ENCODE results near the gene KIAA1328. TPM values are rescaled to one million over a fixed set of nuclear protein-coding genes. Genes with fewer than 3 reads are reported as not detected.

The KIAA1328 gene
- polyA plus RNA-seq, 1 of the 3 experiments (the other 2 are of a cell fraction) = 2.6 TPM

DNA sequence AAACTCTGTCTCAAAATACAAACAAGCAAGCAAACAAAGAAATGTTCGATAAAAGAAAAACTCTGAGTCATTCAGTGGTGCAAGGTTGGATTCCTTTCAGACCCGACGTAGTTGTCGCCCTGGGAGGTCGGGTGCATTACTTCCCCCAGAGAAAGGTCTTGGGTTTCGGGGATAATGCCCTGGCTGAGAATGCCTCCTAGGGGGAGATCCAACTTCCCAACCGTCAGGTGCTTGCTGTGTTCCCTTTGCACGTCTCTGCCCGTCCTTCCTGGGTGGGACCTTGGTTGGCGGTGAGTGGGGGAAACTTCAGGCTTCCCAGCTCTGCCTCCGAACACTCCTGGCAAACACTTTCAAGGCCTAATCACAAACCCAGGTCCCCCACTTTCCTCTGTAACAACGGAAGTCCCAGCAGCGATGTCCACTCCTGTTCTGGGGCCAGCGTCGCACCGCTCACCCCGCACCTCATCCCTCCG is 734 bp upstream of the KIAA1328 start:
- Histone ChIP-seq H3K9ac (peak overlapping the region; percentile 90), H3K79me2 (ENCODE audit: insufficient read depth) (peaks cover 69% of the 10 kb centered on the region), H3K27me3 (ENCODE audit: insufficient read depth) (no peaks in the 10 kb centered on the region), H2AFZ (ENCODE audit: low read depth) (peak overlapping the region; percentile 95), H3K36me3 (replicated peaks in 1 of 2; ENCODE audit: control insufficient read depth in 1 of 2, insufficient read depth in 2 of 2, low read length in 1 of 2) (peaks cover 0 to 11% of the 10 kb centered on the region in 2 experiments), H3K4me1 (ENCODE audit: control insufficient read depth in 1 of 2, insufficient read depth in 2 of 2, low read depth in 1 of 2, low read length in 1 of 2) (peaks cover 7 to 9% of the 10 kb centered on the region in 2 experiments; a peak in 3 of 4 replicates), H3K9me2 (no peaks in the 10 kb centered on the region), H3F3A (replicated peaks; ENCODE audit: insufficient read depth) (peaks cover 3% of the 10 kb centered on the region), H3K27ac (ENCODE audit: low read depth in 2 of 2, low read length in 1 of 2) (peak overlapping the region; percentile 75 to 93), H4K20me1 (ENCODE audit: insufficient read depth) (no peaks in the 10 kb centered on the region), H3K4me2 (peak overlapping the region; percentile 88), H3K4me3 (ENCODE audit: low read depth in 2 of 2, low read length in 1 of 2) (peak overlapping the region; percentile 95 to 97), H3K9me3 (no peaks in the 10 kb centered on the region)
- POLR2A ChIA-PET = interaction anchor here (1.0 kb wide), 1 partner anchor 433 kb away, joined by 3 read pairs; no protein-coding TSS in a partner anchor
- TF ChIP-seq TCF12 (IDR thresholded peaks at IDR 0.05) (no peak), RFX5 (IDR thresholded peaks at IDR 0.05; ENCODE audit: low read length) (no peak)
- CTCF ChIA-PET = interaction anchor here (1.3 to 3.3 kb wide), 8 partner anchors 9 to 193 kb away, joined by 3 to 11 read pairs (median 6); no protein-coding TSS in a partner anchor
- no peak for DNase-seq
- WGBS (ENCODE audit: low lambda C conversion rate) = 2% methylated on average over 18 of the region's 18 CpGs

DNA sequence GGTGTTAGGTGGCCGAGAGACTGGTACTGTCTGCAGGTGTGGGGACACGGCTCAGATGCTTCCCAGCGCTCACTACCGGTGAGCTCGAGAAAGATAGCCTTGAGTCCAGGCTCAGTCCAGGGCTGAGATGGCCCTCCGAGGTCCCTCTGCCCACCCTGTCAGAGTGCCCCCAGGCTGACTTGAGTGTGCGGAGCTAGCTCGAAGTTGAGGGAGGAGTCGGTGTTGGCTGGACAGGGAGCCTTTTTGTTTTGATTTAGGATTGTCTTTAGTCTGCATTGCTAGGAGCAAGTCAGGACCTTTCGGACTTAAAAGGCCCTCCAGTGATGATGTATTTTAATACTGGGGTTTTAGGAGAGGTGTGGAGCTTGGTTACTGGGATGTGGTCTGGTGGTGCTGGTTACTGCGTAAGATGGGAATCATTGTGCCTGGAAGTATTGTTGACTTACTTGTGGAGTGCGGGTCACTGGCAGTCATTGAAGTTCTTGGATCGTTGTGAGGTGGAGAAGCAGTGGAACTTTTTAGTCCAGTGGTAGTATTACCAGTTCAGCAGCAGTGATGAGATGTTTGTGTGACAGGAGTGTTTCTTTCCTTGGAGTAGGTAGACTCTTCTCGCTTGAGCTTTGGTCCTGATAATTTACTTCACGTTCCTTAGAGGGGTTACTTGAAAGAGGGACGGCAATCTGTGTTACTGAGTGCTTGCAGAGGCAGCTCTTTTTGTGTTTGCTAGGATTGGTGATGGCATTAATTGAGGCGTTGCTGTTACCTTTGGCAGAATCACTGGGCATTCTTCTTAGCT is 633 bp downstream of the KIAA1328 start:
- Histone ChIP-seq H3K27ac (ENCODE audit: low read depth in 2 of 2, low read length in 1 of 2) (peak overlapping the region; percentile 40 to 75), H3K4me2 (peak overlapping the region; percentile 88), H3F3A (replicated peaks; ENCODE audit: insufficient read depth) (peaks cover 3% of the 10 kb centered on the region), H3K79me2 (ENCODE audit: insufficient read depth) (peaks cover 60% of the 10 kb centered on the region), H3K9me2 (no peaks in the 10 kb centered on the region), H3K9me3 (no peaks in the 10 kb centered on the region), H3K4me1 (ENCODE audit: control insufficient read depth in 1 of 2, insufficient read depth in 2 of 2, low read depth in 1 of 2, low read length in 1 of 2) (peaks cover 7 to 9% of the 10 kb centered on the region in 2 experiments; a peak in 3 of 4 replicates), H3K4me3 (ENCODE audit: low read depth in 2 of 2, low read length in 1 of 2) (peak overlapping the region; percentile 95 to 97), H4K20me1 (ENCODE audit: insufficient read depth) (no peaks in the 10 kb centered on the region), H3K27me3 (ENCODE audit: insufficient read depth) (no peaks in the 10 kb centered on the region), H3K9ac (peak overlapping the region; percentile 90), H2AFZ (ENCODE audit: low read depth) (peak overlapping the region; percentile 95), H3K36me3 (replicated peaks in 1 of 2; ENCODE audit: control insufficient read depth in 1 of 2, insufficient read depth in 2 of 2, low read length in 1 of 2) (peaks cover 0 to 6% of the 10 kb centered on the region in 2 experiments)
- 19% methylated on average over 15 of the region's 17 CpGs for WGBS (ENCODE audit: low lambda C conversion rate)
- ChIA-PET CTCF (interaction anchor here (0.7 to 3.3 kb wide), 13 partner anchors 10 to 503 kb away, joined by 3 to 11 read pairs (median 4); no protein-coding TSS in a partner anchor), POLR2A (no interaction called here)
- DNase-seq = no peak
- no peak for TF ChIP-seq SIN3A (IDR thresholded peaks at IDR 0.05; ENCODE audit: borderline replicate concordance, low read depth, low read length)
- TF ChIP-seq, protein P1, sequence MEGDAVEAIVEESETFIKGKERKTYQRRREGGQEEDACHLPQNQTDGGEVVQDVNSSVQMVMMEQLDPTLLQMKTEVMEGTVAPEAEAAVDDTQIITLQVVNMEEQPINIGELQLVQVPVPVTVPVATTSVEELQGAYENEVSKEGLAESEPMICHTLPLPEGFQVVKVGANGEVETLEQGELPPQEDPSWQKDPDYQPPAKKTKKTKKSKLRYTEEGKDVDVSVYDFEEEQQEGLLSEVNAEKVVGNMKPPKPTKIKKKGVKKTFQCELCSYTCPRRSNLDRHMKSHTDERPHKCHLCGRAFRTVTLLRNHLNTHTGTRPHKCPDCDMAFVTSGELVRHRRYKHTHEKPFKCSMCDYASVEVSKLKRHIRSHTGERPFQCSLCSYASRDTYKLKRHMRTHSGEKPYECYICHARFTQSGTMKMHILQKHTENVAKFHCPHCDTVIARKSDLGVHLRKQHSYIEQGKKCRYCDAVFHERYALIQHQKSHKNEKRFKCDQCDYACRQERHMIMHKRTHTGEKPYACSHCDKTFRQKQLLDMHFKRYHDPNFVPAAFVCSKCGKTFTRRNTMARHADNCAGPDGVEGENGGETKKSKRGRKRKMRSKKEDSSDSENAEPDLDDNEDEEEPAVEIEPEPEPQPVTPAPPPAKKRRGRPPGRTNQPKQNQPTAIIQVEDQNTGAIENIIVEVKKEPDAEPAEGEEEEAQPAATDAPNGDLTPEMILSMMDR (IDR thresholded peaks at IDR 0.05) = peak; percentile 6; the same call in 1 of the 2 replicates

DNA sequence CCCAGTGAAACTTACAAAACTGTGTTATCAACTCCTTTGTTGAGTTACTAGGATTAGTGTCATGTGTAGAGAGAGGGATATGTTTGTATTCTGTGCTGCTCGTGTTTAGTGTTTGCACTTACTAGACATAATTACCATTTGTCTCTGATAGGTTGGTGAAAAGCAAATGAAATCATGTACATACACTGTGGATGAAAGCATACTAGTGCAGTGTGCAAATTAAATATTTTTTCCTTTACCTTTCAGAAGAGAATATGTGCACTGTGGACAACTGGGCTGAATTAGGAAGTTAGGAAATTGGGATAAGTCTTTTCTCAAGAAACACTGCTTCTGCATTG is 1.2 kb downstream of the KIAA1328 start:
- H3K9me2 ChIP-seq = no peaks in the 10 kb centered on the region
- peaks cover 0 to 3% of the 10 kb centered on the region in 2 experiments for H3K36me3 ChIP-seq (replicated peaks in 1 of 2; ENCODE audit: control insufficient read depth in 1 of 2, insufficient read depth in 2 of 2, low read length in 1 of 2)
- H3F3A ChIP-seq (replicated peaks; ENCODE audit: insufficient read depth) = peaks cover 3% of the 10 kb centered on the region
- H3K27me3 ChIP-seq (ENCODE audit: insufficient read depth) = no peaks in the 10 kb centered on the region
- 80% methylated on average over 1 of the region's 1 CpG for WGBS (ENCODE audit: low lambda C conversion rate)
- CTCF ChIA-PET = interaction anchor here (0.8 to 2.5 kb wide), 6 partner anchors 16 to 502 kb away, joined by 3 to 11 read pairs (median 4); no protein-coding TSS in a partner anchor
- H2AFZ ChIP-seq (ENCODE audit: low read depth) = no peak overlapping the region
- peak overlapping the region; percentile 90 for H3K9ac ChIP-seq
- H3K4me2 ChIP-seq = peak overlapping the region; percentile 88
- H3K9me3 ChIP-seq = no peaks in the 10 kb centered on the region
- H4K20me1 ChIP-seq (ENCODE audit: insufficient read depth) = no peaks in the 10 kb centered on the region
- POLR2A ChIA-PET = no interaction called here
- H3K27ac ChIP-seq (ENCODE audit: low read depth in 2 of 2, low read length in 1 of 2) = no peak overlapping the region
- peaks cover 54% of the 10 kb centered on the region for H3K79me2 ChIP-seq (ENCODE audit: insufficient read depth)
- peaks cover 7 to 9% of the 10 kb centered on the region in 2 experiments; a peak in 3 of 4 replicates for H3K4me1 ChIP-seq (ENCODE audit: control insufficient read depth in 1 of 2, insufficient read depth in 2 of 2, low read depth in 1 of 2, low read length in 1 of 2)
- peak overlapping the region; percentile 95 to 97 for H3K4me3 ChIP-seq (ENCODE audit: low read depth in 2 of 2, low read length in 1 of 2)
- no peak for DNase-seq
- TF ChIP-seq FOSL2 (IDR thresholded peaks at IDR 0.05; ENCODE audit: borderline replicate concordance, low read depth) (no peak), FOXM1 (IDR thresholded peaks at IDR 0.05; ENCODE audit: low read depth) (no peak), EZH2phosphoT487 (IDR thresholded peaks at IDR 0.05; ENCODE audit: borderline replicate concordance, low read depth) (no peak), RXRA (IDR thresholded peaks at IDR 0.05; ENCODE audit: borderline replicate concordance, low read depth) (no peak), FOXJ3 (CRISPR knock-in tag; IDR thresholded peaks at IDR 0.05) (no peak), TAF1 (IDR thresholded peaks at IDR 0.05; ENCODE audit: borderline replicate concordance, low read depth, low read length) (no peak), ELF1 (IDR thresholded peaks at IDR 0.05) (no peak), CHD2 (IDR thresholded peaks at IDR 0.05; ENCODE audit: low read length, partially characterized antibody) (no peak), POLR2AphosphoS5 (IDR thresholded peaks at IDR 0.05; ENCODE audit: low read depth, low read length) (no peak), RAD21 (IDR thresholded peaks at IDR 0.05; ENCODE audit: low read length) (no peak), NRF1 (IDR thresholded peaks at IDR 0.05; ENCODE audit: low read depth, low read length) (no peak), GABPA (IDR thresholded peaks at IDR 0.05; ENCODE audit: low read depth) (no peak)
- TF ChIP-seq, protein P2, sequence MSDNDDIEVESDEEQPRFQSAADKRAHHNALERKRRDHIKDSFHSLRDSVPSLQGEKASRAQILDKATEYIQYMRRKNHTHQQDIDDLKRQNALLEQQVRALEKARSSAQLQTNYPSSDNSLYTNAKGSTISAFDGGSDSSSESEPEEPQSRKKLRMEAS (IDR thresholded peaks at IDR 0.05; ENCODE audit: low read depth) = no peak
- TF ChIP-seq, protein P1 (IDR thresholded peaks at IDR 0.05) = no peak

Measured in SK-N-SH (cell line).